Left ventricle myocardium inferior (tissue), 1 donor: ENCODE data around the gene ANK3. TPM values are rescaled to one million over a fixed set of nuclear protein-coding genes. Genes with fewer than 3 reads are reported as not detected.

Experiments
- DNase-seq: peaks from one replicate; pipeline ENCODE4 v3.0.0-alpha.2; 2020
- H3K27ac ChIP-seq: fragments of 200-600 bp; replicated peaks from 2 replicates; pipeline ENCODE4 v1.8.0; 2021
- H3K27me3 ChIP-seq: fragments of 200-600 bp; 2 replicates; pipeline ENCODE4 v1.8.0; 2021; ENCODE audit warnings: low read depth
- H3K36me3 ChIP-seq: fragments of 200-600 bp; 2 replicates; pipeline ENCODE4 v1.8.0; 2021
- H3K4me1 ChIP-seq: fragments of 200-600 bp; 2 replicates; pipeline ENCODE4 v1.8.0; 2021
- H3K4me3 ChIP-seq: fragments of 200-600 bp; 2 replicates; pipeline ENCODE4 v1.8.0; 2021; ENCODE audit warnings: mild to moderate bottlenecking, moderate library complexity
- H3K9me3 ChIP-seq: fragments of 200-600 bp; replicated peaks from 2 replicates; pipeline ENCODE4 v1.8.0; 2021
- intact Hi-C: fragments of 100-400 bp; cut with micrococcal nuclease; formaldehyde crosslinking; loops from one replicate; pipeline ENCODE4 v1.11.0; 2022
- total RNA-seq: library from RNA; stranded (reverse); fragmentation: NEBNext Ultra II Directional; extraction: Animal tissue kit (Norgen Biotek cat#: 25700); gene quantifications from one replicate; pipeline ENCODE4 v1.2.1, GENCODE V29; 2021
- TF ChIP-seq, protein P1 (sequence below): fragments of 200-600 bp; IDR thresholded peaks from 2 replicates; pipeline ENCODE4 v1.8.0; 2021; ENCODE audit warnings: antibody characterized with exemption, mild to moderate bottlenecking, borderline replicate concordance
- donor health status: DM: no; HTN: yes; CAD: no; lungs with severe emphysema.

The ANK3 gene
- total RNA-seq, 1 donor from 2014 or later: 179 TPM

DNA sequence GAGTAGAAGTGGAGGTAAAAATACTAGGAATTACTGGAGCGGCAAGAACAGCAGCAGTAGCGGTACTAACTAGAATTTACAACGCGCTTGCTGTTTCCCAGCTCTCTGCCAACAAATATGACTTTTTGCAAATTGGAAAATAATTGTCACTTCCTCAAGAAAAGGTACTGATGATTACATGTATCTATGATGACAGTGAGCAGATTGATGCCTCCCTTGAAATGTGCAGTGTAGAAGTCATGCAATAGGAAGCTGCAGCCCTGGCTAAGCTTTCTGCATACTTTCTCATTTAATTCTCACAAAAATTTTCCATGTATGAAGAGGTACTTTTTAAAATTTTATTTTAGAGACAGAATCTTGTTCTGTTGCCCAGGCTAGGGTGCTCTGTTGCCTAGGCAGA is 49.9 kb downstream of the ANK3 start:
- TF ChIP-seq, protein P1, sequence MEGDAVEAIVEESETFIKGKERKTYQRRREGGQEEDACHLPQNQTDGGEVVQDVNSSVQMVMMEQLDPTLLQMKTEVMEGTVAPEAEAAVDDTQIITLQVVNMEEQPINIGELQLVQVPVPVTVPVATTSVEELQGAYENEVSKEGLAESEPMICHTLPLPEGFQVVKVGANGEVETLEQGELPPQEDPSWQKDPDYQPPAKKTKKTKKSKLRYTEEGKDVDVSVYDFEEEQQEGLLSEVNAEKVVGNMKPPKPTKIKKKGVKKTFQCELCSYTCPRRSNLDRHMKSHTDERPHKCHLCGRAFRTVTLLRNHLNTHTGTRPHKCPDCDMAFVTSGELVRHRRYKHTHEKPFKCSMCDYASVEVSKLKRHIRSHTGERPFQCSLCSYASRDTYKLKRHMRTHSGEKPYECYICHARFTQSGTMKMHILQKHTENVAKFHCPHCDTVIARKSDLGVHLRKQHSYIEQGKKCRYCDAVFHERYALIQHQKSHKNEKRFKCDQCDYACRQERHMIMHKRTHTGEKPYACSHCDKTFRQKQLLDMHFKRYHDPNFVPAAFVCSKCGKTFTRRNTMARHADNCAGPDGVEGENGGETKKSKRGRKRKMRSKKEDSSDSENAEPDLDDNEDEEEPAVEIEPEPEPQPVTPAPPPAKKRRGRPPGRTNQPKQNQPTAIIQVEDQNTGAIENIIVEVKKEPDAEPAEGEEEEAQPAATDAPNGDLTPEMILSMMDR: no peak
- DNase-seq: no peak
- no peaks in the 10 kb centered on the region for H3K9me3 ChIP-seq

DNA sequence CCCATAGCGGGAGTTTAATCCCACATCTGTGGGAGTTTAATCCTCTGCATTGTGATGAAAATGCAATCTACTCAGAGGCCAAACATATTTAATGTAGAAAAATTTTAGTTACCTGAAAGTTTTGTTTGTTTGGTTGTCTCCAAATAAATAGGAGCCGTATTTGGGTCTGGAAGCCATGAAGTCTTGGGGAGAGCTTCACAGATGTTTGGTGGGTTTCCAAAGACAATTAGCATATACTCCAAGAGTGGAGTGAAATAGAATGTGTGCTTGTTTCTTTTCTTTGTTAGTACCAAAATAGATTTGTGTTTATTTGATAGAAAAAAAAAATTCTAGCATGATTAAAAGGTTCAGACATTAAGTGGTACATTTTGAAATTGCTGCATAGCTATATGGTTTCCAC is 50.9 kb downstream of the ANK3 start:
- Histone ChIP-seq H3K36me3 (no peaks in the 10 kb centered on the region), H3K9me3 (no peaks in the 10 kb centered on the region), H3K27me3 (no peaks in the 10 kb centered on the region), H3K27ac (no peak overlapping the region), H3K4me1 (no peaks in the 10 kb centered on the region), H3K4me3 (no peak overlapping the region)
- TF ChIP-seq, protein P1: no peak
- DNase-seq: no peak
- intact Hi-C loops: no loop called here

More for the DNA sequence above, 49.9 kb downstream of the ANK3 start:
- intact Hi-C loops: no loop called here
- Histone ChIP-seq H3K4me3 (no peak overlapping the region), H3K27ac (no peak overlapping the region), H3K4me1 (no peaks in the 10 kb centered on the region), H3K36me3 (no peaks in the 10 kb centered on the region), H3K27me3 (no peaks in the 10 kb centered on the region)

DNA sequence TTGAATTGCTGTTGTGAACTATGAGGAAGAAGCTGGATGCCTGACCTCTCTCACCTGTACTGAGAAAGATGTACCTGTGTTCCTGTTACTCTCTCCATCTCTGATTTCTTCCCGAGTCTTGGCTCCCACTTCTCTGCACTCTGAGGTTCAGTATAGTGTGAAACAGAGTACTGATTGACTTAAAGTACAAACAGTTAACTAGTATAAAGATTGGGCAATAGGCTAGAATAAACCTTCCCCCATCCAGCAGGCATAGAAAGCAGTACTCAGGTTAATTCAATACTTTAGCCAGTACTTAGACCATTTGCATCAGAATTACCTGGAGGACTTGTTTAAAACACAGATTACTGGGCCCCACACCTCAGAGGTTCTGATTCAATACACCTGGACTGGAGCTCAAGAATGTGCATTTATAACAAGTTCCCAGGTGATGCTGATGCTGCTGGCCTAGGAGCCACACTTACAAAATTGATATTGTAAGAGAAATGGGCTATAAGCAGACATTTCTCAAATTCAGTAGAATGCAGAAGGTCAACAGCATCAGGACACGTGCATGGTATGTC is 51.6 kb downstream of the ANK3 start:
- no peak for DNase-seq
- TF ChIP-seq, protein P1: no peak

DNA sequence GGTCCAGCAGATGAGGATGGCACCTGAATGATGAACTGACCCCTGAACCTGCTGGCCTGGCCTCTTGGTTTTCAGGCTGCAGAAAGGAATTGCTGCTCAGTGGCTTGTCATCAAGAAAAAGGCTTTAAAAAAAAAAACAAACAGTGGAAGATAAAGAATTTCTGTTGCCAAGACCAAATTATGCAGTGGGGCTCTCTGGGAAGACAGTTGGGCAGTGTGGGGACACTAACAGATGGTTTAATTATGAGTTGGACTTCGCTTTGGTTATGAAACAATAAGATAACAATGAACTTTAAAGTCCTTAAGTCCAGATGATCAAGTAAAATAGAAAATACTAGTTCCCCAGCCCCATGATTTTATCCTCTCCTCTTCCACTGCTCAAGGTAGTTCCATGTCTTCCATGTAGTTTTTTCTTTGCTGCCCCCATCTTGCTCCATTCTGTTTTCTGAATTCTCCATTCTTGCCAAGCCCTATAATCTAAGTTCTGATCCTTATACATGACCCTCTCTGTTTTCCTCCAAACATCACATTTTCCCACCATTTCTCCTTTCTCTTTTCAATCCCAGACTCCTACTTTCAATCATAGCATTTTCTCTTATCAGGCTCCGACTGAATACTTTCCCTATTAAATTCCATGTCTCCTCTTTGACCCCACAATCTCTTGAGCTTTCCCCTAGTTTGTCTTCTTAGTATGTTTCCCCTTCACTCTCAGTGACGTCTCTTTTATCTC is 52.6 kb downstream of the ANK3 start:
- no peak overlapping the region for H3K27ac ChIP-seq
- no peaks in the 10 kb centered on the region for H3K27me3 ChIP-seq
- DNase-seq: no peak
- TF ChIP-seq, protein P1: no peak
- no peaks in the 10 kb centered on the region for H3K4me1 ChIP-seq
- intact Hi-C loops: no loop called here
- H3K4me3 ChIP-seq: no peak overlapping the region
- H3K36me3 ChIP-seq: no peaks in the 10 kb centered on the region
- no peaks in the 10 kb centered on the region for H3K9me3 ChIP-seq

More for the DNA sequence above, 51.6 kb downstream of the ANK3 start:
- Histone ChIP-seq H3K4me3 (no peak overlapping the region), H3K4me1 (no peaks in the 10 kb centered on the region), H3K27me3 (no peaks in the 10 kb centered on the region), H3K27ac (no peak overlapping the region), H3K9me3 (no peaks in the 10 kb centered on the region), H3K36me3 (no peaks in the 10 kb centered on the region)
- intact Hi-C loops: no loop called here

DNA sequence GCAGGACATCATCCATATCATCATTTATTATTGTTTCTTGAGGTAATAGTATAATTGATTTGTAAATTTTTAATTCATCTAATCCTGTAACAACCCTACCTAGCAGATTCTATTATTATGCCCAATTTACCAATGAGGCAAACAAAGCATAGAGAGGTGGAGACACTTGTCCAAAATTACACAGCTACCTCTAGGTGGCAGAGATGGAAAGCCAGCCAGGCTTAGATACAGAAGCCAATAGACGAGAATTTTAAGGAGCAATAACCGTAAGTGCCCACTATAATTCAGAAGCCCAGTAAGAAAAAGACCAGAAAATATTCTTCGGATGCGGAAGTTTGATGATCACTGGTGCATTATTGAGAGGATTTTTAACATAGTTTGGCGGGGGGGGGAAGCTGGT is 54.0 kb downstream of the ANK3 start:
- intact Hi-C loops: no loop called here
- no peak for DNase-seq
- Histone ChIP-seq H3K27me3 (no peaks in the 10 kb centered on the region), H3K36me3 (no peaks in the 10 kb centered on the region), H3K4me1 (no peaks in the 10 kb centered on the region), H3K27ac (no peak overlapping the region), H3K4me3 (no peak overlapping the region), H3K9me3 (no peaks in the 10 kb centered on the region)
- TF ChIP-seq, protein P1: peak; percentile 29
